ENCODE measurements around the gene SLC6A12.
"Not testable (repeated sequence)": the region's sequence is repeated elsewhere in the genome, so short reads cannot be mapped to it uniquely, and the experiment has no call there.

The SLC6A12 gene

DNA sequence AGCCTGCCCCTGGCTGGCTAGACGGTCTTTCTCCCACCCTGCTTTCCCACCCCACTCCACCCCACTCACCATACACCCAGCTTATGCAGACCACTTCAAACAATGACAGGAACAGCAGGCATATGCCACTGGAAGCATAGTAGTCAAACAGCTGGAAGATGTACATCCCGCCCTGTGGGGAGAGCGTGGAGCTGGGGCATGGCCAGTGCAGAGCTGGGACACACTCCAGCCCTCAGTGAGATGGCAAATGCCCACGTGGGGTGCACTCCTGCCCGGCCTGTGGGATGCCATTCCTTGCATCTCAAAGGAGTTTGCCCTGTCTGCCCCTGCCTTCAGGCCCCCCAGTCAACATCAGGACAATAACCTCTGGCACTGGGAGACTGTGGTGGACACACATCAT, 18.8 kb downstream of the SLC6A12 start:
- DNase-seq, result no peak

DNA sequence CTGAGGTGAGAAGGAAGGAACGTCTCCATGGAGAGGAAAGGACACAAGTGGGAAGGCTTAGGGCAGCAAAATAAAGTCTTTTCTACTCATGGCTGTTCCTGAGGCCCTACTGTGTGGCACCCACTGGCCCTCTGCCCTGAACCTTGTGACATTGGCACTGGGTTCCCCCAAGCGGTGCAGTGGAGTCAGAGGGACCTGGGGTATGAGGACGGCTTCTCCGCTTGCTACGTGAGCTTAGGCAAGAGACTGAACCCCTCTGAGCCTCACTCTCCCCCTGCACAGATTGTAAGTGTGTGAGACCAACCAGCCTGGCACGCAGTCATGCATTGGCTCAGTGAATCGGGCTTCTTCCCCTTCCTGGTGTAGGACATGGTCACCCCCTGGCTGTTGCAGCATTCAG, 19.7 kb downstream of the SLC6A12 start:
- DNase-seq, result no peak

DNA sequence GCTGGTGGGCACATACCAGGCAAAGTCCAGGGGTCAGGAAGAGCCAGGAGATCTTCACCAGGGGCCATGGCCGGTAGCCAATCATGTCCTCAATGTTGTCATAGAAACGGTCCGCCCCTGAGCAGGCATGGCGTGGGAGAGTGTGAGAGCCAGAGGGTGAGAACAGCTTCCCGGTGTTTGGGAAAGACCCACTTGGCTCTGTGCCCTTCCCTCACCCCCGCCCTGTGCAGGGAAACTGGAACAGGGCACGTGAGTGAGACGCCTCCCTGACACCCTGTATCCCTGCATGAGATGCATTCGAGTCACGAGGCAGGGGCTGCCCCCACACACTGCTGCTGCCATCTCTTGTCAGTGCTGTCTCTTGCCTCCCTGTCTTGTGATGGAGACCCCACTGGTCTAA, 20.7 kb downstream of the SLC6A12 start:
- no peak for DNase-seq

DNA sequence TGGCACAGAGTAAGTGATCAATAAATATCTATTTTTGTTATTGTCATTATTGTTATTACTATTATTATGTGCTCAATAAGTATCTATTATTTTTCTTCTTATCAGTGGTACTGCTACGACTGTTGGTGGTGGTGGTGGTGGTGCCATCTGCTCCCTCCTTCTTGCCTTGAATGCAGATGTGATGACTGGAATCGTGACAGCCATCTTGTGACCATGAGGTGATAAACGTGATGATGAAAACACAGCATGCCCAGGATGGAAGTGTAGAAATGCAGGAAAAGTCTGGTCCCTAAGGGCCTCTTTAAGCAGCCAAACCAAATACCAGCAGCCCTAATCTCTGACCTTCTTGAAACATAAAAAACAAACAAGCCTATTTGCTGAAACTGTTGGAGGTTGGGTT, 22.4 kb downstream of the SLC6A12 start:
- DNase-seq, result no peak

DNA sequence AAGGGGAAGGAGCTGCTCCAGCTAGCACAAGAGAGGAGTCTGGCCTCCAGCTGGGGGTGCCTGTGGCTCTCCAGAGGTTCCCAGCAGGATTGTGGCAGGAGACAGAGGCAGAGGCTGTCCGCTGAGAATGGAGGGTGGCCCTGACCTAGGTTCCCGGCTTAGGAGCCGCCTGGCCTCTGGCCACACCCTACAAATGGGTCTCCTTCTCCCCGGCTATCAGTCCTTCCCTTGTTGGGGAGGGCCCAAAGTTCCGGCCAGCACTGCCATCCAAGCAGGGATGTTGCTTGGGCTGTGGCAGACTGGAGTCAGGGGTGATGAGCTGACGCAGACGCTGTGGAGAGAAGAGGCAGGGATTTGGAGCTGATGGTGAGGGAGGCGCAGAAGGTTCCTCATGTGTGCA, 23.1 kb downstream of the SLC6A12 start:
- DNase-seq, result no peak

DNA sequence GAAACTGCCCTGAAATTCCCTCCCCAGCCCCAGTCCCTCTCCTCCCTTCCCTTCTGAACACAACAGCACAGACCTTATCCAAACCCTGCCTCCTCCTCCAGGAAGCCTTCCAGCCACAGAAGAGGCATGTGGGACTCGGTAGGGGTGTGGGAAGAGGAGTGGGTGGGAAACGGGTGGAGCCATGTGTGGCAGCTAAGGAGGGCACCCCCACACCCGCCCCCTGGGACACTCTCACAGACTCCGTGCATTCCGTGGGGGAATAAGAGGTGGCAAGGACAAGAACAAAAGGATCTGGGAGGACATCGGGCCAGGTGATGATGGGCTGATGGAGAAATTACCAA, 24.4 kb downstream of the SLC6A12 start:
- no peak for DNase-seq

DNA sequence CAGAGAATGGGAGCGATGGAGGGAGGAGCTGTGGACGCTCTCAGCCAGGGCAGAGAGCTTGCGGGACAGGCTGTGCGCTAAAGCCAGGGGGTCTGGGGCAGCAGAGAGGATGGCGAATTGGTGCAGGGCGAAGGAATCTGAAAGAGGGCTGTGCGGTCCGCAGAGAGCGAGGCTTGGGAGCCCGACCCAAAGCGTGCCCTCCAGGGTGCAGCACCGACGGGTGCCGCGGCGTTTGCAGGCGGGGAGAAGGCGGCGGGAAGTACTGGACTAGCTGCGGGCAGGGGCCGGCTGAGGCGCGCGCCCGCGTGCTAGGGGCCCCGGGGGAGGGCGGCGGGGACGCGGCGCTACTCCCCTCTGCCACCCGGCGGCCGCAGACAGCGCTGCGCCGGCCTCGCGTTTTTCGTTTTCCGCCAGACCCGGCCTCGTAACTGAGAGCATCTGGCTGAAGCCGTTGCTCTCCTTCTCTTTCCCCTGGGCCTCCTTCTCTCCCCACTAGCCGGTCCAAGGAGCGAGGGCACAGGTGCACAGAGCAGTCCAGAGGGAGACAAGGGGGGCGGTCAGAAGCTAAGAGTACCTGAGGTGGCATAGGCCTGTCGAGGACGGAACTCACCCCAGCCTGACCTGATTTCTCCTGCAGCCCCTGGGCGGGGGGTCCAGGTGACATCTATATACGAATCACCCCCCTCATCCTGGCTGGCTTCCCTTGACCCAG, 24.9 kb downstream of the SLC6A12 start:
- peak; percentile 37 to 51 for DNase-seq

DNA sequence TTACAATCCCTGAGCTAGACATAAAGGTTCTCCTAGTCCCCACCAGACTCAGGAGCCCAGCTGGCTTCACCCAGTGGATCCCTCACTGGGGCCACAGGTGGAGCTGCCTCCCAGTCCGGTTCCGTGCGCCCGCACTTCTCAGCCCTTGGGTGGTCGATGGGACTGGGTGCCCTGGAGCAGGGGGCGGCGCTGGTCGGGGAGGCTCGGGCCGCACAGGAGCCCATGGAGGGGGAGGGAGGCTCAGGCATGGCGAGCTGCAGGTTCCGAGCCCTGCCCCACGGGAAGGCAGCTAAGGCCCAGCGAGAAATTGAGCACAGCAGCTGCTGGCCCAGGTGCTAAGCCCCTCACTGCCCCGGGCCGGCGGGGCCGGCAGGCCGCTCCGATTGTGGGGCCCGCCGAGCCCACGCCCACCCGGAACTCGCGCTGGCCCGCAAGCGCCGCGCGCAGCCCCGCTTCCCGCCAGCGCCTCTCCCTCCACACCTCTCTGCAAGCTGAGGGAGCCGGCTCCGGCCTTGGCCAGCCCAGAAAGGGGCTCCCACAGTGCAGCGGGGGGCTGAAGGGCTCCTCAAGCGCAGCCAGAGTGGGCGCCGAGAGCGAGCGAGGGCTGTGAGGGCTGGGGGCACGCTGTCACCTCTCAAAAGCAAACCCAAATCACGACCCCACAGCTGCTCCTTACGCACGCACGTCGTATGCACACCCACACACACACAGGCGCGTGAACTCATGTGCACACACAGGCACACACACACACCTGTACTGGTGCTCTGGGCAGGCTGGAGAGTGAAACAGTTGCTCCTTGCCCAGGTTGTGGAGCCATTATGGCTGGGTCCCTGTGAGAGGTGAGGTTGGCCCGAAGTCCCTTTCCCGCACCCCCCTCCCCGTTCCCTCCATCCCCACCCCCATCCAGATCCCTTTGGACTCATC, 25.7 kb downstream of the SLC6A12 start:
- not testable (repeated sequence) for DNase-seq

DNA sequence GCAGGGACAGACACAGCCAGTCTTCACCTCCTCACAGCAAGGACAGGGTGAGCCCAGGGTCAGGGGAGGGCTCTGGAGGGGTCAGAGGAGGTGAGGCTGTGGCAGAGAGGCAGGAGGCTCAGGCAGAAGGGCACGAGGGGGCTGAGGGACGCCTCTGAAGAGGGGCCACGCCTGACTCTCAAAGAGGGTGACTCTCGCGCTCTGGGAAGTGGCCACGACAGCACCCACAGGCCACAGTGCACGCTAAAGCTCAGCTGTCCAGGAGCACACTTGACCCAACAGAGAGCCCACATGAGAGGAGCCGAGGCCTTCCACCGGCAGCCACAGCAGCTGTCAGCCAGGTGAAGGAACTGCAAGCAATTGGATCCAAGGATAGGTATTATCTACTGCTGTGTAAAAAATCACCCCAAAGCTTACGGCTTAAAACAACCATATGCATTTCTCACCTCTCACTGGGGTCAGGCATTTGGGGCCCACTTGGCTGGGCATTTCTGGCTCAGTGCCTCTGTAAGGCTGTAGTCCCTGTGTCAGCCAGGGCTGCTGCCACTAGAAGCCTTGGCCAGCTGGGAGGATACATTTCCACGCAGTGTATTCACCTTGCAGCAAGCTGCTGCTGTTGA, 27.8 kb downstream of the SLC6A12 start:
- DNase-seq, result no peak

DNA sequence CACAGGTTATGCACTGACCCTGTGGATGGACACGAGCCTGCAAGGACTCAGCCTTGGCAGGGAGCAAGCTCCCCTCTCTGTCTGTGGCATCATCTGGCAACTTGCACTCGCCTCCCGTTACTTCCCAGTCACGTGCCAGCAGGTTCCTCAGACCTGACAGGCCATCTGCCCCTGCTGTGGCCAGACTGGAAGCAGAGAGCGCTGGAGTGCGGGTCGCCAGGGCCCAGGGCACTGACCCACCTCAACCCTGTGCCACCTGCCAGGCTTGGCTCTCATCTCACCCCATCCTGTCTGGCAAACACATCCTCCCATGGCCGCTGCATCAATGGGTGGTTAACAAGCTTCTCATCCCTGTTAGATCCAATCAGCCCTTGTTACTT, 28.4 kb downstream of the SLC6A12 start:
- DNase-seq, result no peak

DNA sequence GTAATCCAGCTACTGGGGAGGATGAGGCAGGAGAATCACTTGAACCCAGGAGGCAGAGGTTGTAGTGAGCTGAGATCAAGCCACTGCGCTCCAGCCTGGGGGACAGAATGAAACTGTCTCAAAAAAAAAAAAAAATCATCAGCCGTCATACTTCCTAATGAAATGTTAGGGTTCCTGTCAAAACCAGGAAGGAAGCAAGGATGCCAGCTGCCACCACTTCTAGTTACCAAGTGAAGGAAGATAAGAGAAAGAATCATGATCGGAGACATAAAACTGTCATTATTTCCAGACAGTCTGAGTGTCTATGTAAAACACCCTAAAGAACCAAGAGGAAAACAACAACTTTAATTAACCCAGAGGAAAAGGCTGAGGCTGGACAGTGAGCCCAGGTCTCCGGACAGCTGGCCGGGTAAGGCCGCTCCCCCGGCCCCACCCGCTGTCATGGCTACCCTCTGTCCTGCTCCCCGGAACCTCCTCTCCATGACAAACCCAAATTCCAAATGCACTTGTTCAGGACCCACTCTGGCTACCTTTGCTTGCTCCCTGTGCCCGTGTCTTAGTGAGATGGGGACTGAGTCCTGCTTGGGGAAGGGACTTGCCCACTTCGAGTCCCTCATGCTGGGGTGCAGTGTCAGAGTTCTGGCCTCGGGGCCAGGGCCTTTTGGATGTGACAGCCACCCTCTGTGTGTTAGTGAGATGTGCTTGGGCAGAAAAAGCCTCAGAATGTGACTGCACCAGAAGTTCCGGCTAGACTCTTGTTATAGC, 29.0 kb downstream of the SLC6A12 start:
- no peak for DNase-seq

DNA sequence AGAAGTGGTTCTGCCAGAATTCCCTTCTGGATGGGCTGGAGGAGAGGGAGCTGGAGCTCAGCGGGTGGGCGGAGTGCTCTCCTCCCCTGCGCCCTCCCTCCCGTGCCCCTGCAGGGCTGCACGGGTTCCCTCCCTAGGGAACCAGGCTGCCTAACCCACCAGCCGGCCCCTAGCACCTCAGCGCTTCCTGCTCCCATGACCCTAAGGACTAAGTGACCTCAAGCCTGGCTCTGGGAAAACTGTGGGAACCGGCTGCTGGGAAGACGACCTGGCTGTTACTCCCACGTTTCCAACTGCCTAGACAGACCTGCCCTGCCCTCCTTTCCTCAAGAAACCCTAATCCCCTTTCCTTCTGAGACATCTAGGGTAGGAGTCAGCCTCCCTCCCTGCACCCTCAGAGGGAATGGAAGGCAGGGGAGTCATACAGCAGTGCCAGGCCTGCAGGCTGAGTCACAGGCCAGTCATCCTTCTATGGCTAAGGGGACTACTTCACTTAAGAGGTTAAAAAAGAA, 31.5 kb downstream of the SLC6A12 start:
- no peak for DNase-seq

DNA sequence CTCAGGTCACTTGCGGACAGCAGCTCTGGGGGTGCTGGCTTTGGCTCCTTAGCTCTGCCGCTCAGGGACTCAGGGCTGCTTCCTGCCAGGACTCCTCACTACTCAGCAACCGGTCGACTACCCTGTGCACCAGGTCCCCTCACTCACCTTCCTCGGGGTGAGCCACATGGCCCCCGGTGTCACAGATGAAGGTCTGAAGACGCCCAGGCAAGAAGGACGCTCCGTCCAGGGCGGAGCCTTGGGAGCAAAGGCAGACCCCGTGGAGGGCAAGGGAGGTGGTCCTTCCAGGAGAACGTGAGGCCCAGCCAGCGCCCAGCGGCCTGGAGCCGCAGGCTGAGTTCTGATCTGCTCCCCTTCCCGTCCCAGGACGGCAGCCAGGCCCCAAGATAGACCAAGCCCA, 32.0 kb downstream of the SLC6A12 start:
- no peak for DNase-seq

DNA sequence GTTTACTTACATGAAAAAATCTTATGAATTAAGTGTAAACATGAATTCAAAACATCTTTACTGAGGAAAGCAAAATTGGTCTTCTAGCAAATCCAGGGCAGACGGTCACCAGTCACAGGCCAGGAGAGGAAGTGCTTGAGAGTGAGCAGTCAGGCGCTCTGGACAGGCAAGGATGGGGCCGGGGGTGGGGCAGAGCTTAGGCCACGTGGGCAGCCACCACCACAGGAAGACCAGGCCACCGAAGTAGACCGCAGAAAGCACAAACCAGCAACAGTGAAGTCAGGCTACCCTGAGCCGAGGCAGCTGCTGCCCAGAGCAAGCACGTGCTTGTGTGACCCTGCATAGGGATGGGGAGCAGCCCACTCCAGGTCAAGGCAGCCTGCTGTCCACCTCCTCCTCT, 33.5 kb downstream of the SLC6A12 start:
- no peak for DNase-seq

DNA sequence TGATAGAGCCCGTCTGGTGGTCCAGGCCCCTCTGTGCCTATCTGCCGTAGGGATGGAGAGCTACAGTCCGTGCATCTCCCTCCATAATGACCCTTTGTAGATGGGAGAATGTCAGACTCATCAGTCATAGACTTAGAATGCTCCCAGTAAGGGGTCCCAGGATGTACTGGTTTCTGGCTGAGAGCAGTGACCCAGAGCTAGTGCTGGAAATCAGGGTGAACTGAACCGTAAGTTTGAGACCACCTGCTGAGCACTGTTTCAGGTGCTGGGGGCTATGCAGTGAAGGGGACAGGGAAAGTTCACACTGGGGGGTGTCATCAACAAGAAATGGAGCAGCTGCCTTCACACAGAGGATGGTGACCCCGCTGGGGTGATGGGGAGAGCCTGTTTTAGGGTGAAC, 34.1 kb downstream of the SLC6A12 start:
- DNase-seq, result no peak

DNA sequence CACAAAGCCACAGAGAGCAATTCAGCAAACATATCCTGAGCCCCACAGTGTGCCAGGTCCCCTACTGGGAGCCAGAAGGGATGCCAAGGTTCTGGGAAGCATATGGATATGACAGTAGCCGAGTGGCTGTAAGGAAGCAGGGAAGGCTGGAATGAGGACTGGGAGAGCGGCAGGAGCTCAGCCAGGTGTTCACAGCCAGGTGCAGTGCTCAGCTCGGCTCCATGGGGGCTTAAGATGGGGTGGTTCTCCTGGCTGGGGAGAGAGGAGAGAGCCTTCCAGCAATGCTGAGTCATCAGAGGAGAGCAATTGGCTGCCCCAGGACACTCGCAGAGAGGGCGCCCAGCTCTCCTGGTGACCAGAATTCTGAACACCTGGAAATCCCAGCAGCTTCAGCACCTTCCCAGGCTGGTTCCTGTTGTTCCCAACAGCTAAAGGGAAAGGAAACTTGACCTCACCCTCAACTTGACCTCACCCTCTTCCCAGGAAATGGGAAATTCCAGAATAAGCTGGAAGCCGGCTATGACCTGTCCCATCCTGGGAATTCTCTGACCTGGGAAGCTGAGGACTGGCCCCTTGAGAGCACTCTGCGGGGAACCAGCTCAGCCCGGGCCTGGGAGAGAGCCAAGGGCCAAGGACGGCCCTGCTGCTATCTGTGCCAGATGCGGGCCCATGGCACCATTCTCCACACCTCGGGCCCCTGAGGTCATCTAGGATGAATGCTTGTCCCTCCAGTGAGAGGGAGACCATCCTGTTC, 34.6 kb downstream of the SLC6A12 start:
- no peak for DNase-seq

DNA sequence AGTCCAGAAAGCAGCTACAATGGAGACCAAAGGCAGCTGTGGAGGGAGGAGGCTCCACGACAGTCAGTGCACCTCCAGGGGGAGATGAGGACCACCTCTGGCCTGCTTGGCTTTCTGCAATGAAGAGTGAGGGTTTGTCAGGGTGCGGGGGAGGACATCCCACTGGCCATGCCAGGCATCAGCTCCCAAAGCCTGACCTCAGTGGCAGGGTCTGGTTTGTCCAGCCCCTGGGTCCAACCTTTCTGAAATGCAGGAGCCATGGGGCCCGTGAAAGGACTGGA, 35.2 kb downstream of the SLC6A12 start:
- no peak for DNase-seq

DNA sequence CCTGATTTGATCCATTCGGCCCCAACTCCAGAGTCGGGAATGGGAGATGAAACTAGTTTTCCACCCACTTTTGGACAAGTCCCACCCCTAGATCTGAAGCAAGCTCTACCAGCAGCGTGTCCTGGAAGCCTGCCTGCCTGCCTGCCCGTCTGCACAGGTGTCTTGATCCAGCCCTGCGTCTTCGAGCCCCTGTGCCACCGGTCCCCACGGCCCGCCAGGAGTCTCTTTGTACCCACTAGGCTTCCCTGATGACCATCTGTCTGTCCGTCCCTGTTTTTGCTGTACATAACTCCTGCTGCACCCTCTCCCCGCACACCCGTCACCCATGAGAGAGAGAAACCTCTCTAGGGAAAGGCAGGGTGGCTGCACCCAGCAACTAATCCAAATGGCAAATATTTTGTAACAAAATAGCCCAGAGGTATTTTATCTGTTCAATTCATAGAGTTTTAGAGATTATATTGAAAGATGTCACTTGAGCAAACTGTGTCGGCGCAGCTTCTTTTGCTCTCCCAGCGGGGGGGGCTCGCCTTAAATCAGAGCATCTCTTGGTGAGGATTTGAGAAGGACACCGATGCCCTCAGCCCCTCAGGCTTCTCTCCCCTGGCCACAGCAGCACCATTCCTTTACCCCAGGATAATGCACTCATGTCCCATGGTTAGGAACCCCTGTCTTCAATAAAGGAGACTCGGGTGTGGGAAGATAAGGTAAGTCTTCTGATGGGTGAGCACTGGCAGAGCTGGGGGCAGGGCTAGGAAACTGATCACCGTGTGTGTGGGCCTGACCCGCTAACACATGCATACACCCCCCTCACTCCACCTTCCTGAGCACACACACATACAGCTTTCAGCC, 35.8 kb downstream of the SLC6A12 start:
- DNase-seq, result no peak

DNA sequence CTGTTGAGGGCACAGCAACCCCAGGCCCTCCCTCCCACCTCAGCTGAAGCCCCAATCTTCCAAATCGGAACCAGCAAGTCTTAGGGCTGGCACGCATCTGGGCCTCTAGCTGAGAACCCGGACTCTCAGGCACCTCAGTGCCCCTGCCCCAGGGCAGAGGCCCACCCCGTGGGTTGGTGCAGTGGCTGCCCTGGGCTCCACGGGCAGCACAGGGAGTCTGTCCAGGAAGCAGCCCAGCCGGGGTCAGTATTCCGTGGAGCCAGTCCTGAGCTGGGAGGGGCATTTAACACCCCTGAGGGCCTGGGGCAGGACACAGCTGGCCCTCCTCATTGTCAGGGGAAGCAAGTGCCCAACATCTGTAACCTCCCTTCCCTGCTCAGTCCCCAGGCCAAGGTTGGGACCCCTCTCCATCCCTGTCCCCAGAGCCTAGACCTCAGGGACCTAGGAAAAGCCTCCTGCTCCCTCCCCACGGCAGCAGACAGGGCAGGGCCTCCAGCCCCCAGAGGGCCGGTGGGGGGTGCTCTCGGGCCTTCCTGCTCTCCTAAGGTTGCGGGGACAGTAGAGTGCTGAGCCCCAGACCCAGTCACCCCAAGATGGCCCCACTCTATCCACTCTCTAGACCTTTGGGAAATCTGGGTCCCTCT, 36.5 kb downstream of the SLC6A12 start:
- no peak for DNase-seq

DNA sequence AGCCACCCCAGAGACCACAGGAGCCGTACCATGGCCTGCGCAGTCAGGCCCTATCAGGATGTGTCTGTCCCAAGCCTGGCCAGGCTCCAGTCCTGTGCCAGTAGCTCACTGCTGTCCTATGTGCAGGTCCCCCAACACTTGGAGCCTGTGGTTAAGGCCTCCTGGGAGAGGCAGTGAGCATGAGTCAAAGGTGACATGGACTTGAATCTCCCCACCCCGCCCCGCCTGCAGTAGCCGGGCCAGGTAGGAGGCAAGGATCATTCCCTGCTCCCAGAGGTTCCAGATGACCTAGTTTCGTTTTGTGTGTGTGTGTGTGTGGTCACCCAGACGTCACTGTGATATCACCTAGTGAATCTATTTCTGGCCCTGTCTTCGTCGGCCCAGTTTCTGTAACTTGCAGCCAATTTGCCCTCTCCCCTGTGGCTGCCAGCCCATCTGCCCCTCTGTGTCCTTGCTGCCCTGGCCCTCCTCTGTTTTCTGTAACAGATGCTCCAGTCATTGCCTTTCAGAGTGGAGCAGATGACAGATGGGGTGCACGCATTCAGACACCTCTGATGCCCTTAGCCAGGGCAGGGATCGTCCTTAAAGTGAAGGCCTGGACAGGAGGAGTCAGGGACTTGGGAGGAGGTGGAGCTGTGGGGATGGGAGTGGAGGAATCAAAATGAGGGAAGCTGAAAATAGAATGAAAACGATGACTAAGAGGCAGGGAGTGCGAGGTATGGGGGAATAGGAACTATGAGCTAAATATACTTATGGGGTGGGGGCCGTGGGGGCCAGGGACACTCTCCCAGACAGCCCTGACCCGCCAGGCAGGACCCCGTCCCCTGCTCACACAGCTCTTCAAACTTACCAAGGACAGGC, 37.4 kb downstream of the SLC6A12 start:
- no peak for DNase-seq
